K562 (cell line): ENCODE measurements around the gene CHRND. TPM values are rescaled to one million over a fixed set of nuclear protein-coding genes. Genes with fewer than 3 reads are reported as not detected.

Source experiments
- ATAC-seq: fragments of 200-7000 bp; cut with Tn5 transposase; 3 replicates; pipeline ENCODE4 v1.9.1; 2020; ENCODE audit warnings: moderate library complexity
- BruUV-seq: library from RNA; stranded (reverse); fragments of 400-500 nt; replicated peaks from 2 replicates; lab custom pipeline; 2021; lab: Mats Ljungman, UMichigan
- CTCF ChIA-PET: fragments of 300-600 bp; formaldehyde crosslinking; extraction: SDS; loops from one replicate; lab custom pipeline; 2021; ENCODE audit warnings: low intra/inter-chr PET ratio; lab: Yijun Ruan, JAX
- POLR2A ChIA-PET: fragments of 300-600, 350-650 bp; sonication (Branson Sonifier 250); formaldehyde crosslinking; extraction: SDS; loops from one replicate; lab custom pipeline; 2021; ENCODE audit warnings: antibody characterized with exemption, inconsistent platforms; lab: Yijun Ruan, JAX
- DNase-seq, 4 experiments: peaks; one replicate each; pipeline versions ENCODE4 v3.0.0 to v3.0.0-alpha.2; 2011 to 2018; ENCODE audit warnings: low spot score in 3 of 4, mixed read lengths in 3 of 4; ENCODE audit errors: extremely low read depth in 1 of 4
- FAIRE-seq: peaks from 2 replicates; lab custom pipeline; 2011; peaks lifted over from hg19 to GRCh38; lab: Jason Lieb, UNC
- H2AFZ ChIP-seq: 2 replicates; pipeline ENCODE4 v1.6.0; 2011; ENCODE audit warnings: low read depth, low read length, control low read depth, inconsistent platforms
- H3K27ac ChIP-seq: fragments of 200-600 bp; 3 replicates; pipeline ENCODE4 v1.8.0; 2011; ENCODE audit warnings: low read depth, mild to moderate bottlenecking, control low read depth, inconsistent platforms, low read length, moderate library complexity, mixed read lengths; ENCODE audit errors: extremely low read depth
- H3K27me3 ChIP-seq, 2 experiments: fragments of 300-600 bp in 1 of 2; 2 replicates in 1 of 2; 3 replicates in 1 of 2; pipeline versions ENCODE4 v1.6.0 to v1.8.0; 2011; ENCODE audit warnings: inconsistent platforms in 2 of 2, low read length in 2 of 2, mild to moderate bottlenecking in 1 of 2, mixed read lengths in 1 of 2, moderate library complexity in 1 of 2; ENCODE audit not compliant: control insufficient read depth in 2 of 2, insufficient read depth in 2 of 2
- H3K36me3 ChIP-seq: fragments of 300-600 bp; 3 replicates; pipeline ENCODE4 v1.8.0; 2011; ENCODE audit warnings: mild to moderate bottlenecking, low read length, inconsistent platforms; ENCODE audit not compliant: control insufficient read depth, insufficient read depth
- H3K4me1 ChIP-seq, 2 experiments: fragments of 200-600 bp in 1 of 2; replicated peaks in 1 of 2; 2 replicates in 1 of 2; 3 replicates in 1 of 2; pipeline versions ENCODE4 v1.5.1 to v1.8.0; 2011; ENCODE audit warnings: inconsistent platforms in 2 of 2, low read length in 2 of 2, mild to moderate bottlenecking in 1 of 2, mixed read lengths in 1 of 2, moderate library complexity in 1 of 2; ENCODE audit not compliant: control insufficient read depth in 2 of 2, insufficient read depth in 2 of 2
- H3K4me2 ChIP-seq: 2 replicates; pipeline ENCODE4 v1.6.1; 2011; ENCODE audit warnings: low read length, control low read depth, inconsistent platforms, mixed read lengths; ENCODE audit not compliant: insufficient read depth
- H3K4me3 ChIP-seq: fragments of 200-600 bp; sonication (generic), shearing (Covaris generic); 2 replicates; pipeline ENCODE4 v1.5.1; 2016; ENCODE audit warnings: control low read depth, inconsistent platforms
- H3K79me2 ChIP-seq: fragments of 200-600 bp; 3 replicates; pipeline ENCODE4 v1.8.0; 2011; ENCODE audit warnings: low read length, inconsistent platforms; ENCODE audit not compliant: control insufficient read depth, insufficient read depth
- H3K9ac ChIP-seq, 2 experiments: 2 replicates each; pipeline versions ENCODE4 v1.6.0 to v1.6.1; 2011; ENCODE audit warnings: low read depth in 2 of 2, low read length in 2 of 2, control low read depth in 1 of 2, inconsistent platforms in 1 of 2, mild to moderate bottlenecking in 1 of 2, mixed read lengths in 1 of 2; ENCODE audit not compliant: insufficient read depth in 1 of 2
- H3K9me1 ChIP-seq: one replicate; pipeline ENCODE4 v1.6.0; 2011; ENCODE audit warnings: inconsistent platforms, mild to moderate bottlenecking, low read length, moderate library complexity; ENCODE audit not compliant: control insufficient read depth, insufficient read depth
- H3K9me3 ChIP-seq: replicated peaks from 2 replicates; pipeline ENCODE4 v1.5.1; 2011; ENCODE audit warnings: low read depth, low read length, inconsistent platforms; ENCODE audit not compliant: control insufficient read depth, insufficient read depth
- H4K20me1 ChIP-seq: replicated peaks from 2 replicates; pipeline ENCODE4 v1.6.1; 2011; ENCODE audit warnings: low read length, inconsistent platforms, mixed read lengths; ENCODE audit not compliant: control insufficient read depth, insufficient read depth
- ESRRA ChIP-seq: fragments of 450-650 bp; IDR thresholded peaks from 2 replicates; pipeline ENCODE4 v1.6.1; 2014; ENCODE audit warnings: low read depth, mild to moderate bottlenecking, moderate library complexity, borderline replicate concordance
- MTF1 ChIP-seq: fragments of 250-450 bp; sonication (Bioruptor Pico); IDR thresholded peaks from 2 replicates; pipeline ENCODE4 v1.9.0; 2021; ENCODE audit warnings: moderate library complexity, mild to moderate bottlenecking, inconsistent platforms, borderline replicate concordance
- WGBS: fragments of 100-300 bp; shearing (Covaris generic); methylation state at CpG from one replicate; pipeline ENCODE4 v1.1.6; 2016; ENCODE audit warnings: low coverage, mixed read lengths; ENCODE audit not compliant: insufficient coverage; ENCODE audit errors: missing lambda C conversion rate; 5-methylcytosine and 5-hydroxymethylcytosine counted together
- in situ Hi-C: fragments of 300-500 bp; cut with MboI; formaldehyde crosslinking; loops from 4 replicates; pipeline ENCODE4 v1.15.0; 2018; ENCODE audit warnings: inconsistent platforms, mixed read lengths
- intact Hi-C: fragments of 100-400 bp; cut with micrococcal nuclease; formaldehyde crosslinking; loops from 2 replicates; pipeline ENCODE4 v1.14.2; 2022
- polyA plus RNA-seq, 8 experiments: library from polyadenylated mRNA; depleted of rRNA in 4 of 8; stranded (reverse) in 5 of 8; unstranded in 3 of 8; fragments of >200 nt; fragmentation: Nextera tagmentation in 2 of 8; fragmentation: Illumina TruSeq in 1 of 8; extraction: Ambion mirVana in 2 of 8; extraction: Trizol in 1 of 8; gene quantifications; 2 replicates each; pipeline versions ENCODE4 v1.2.1 to v1.2.3, GENCODE V29; 2011 to 2014; ENCODE audit warnings: inconsistent platforms in 1 of 8, missing spikeins in 1 of 8
- total RNA-seq, 7 experiments: library from RNA; depleted of rRNA in 6 of 7; stranded (reverse); fragments of >200 nt in 6 of 7; fragmentation: Illumina TruSeq in 2 of 7; extraction: Trizol in 2 of 7; gene quantifications; 2 replicates each; pipeline versions ENCODE4 v1.2.1 to v1.2.3, GENCODE V29; 2011 to 2021; ENCODE audit warnings: low replicate concordance in 1 of 7
- TF ChIP-seq, protein P1 (sequence below): sonication (generic); formaldehyde crosslinking; IDR thresholded peaks from 2 replicates; pipeline ENCODE4 v1.8.1; 2023; ENCODE audit warnings: missing genetic modification reagents, mild to moderate bottlenecking, borderline replicate concordance
- TF ChIP-seq, protein P2 (sequence below): sonication (generic); formaldehyde crosslinking; IDR thresholded peaks from 2 replicates; pipeline ENCODE4 v1.8.0; 2022; ENCODE audit warnings: mild to moderate bottlenecking, missing genetic modification reagents
- TF ChIP-seq, protein P3 (sequence below): fragments of 250-450 bp; sonication (Bioruptor Pico); IDR thresholded peaks from 2 replicates; pipeline ENCODE4 v1.8.0; 2021; ENCODE audit warnings: moderate library complexity, mild to moderate bottlenecking, inconsistent platforms
- TF ChIP-seq, protein P4 (sequence below), 2 experiments: fragments of 450-650 bp; IDR thresholded peaks; 2 replicates each; pipeline ENCODE4 v1.6.1; 2016
- TF ChIP-seq, protein P5 (sequence below): fragments of 450-650 bp; IDR thresholded peaks from 2 replicates; pipeline ENCODE4 v1.6.1; 2018; ENCODE audit not compliant: partially characterized antibody

Gene CHRND
- total and polyA plus RNA-seq, 9 of the 15 experiments (the other 6 are each of a cell fraction or from before 2014, with no cell fraction given): not detected

DNA sequence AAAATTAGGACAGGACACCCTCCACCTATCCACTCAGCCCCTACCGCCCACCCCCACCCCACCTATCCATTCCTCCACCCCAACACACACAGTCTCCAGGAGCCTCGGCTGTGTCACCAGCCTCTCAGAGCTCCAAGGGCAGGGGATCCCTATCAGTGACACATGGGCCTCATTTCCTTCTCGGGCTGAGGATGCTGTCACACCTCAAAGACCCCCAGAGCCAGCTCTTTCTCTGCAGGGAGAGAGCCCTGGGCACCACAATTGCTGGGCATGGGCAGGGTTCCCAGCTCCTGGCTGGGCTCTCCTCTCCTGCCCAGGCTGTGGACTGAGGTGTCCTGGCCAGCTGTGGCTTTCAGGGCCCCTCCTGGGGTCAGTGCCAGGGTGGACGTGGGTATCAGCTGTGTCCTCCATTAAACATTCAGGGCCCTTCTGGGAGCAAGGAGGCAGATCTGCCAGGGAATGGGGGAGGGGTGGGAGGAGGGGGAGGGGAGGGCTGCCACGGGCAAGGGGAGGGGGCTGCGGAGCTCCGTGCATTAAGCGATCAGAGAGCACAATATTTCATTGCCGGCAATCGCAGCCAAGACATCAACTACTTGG is 24.1 kb upstream of the CHRND start:
- DNase-seq: no peak
- no peak overlapping the region for H3K4me2 ChIP-seq
- intact Hi-C loops: no loop called here
- TF ChIP-seq, protein P1, sequence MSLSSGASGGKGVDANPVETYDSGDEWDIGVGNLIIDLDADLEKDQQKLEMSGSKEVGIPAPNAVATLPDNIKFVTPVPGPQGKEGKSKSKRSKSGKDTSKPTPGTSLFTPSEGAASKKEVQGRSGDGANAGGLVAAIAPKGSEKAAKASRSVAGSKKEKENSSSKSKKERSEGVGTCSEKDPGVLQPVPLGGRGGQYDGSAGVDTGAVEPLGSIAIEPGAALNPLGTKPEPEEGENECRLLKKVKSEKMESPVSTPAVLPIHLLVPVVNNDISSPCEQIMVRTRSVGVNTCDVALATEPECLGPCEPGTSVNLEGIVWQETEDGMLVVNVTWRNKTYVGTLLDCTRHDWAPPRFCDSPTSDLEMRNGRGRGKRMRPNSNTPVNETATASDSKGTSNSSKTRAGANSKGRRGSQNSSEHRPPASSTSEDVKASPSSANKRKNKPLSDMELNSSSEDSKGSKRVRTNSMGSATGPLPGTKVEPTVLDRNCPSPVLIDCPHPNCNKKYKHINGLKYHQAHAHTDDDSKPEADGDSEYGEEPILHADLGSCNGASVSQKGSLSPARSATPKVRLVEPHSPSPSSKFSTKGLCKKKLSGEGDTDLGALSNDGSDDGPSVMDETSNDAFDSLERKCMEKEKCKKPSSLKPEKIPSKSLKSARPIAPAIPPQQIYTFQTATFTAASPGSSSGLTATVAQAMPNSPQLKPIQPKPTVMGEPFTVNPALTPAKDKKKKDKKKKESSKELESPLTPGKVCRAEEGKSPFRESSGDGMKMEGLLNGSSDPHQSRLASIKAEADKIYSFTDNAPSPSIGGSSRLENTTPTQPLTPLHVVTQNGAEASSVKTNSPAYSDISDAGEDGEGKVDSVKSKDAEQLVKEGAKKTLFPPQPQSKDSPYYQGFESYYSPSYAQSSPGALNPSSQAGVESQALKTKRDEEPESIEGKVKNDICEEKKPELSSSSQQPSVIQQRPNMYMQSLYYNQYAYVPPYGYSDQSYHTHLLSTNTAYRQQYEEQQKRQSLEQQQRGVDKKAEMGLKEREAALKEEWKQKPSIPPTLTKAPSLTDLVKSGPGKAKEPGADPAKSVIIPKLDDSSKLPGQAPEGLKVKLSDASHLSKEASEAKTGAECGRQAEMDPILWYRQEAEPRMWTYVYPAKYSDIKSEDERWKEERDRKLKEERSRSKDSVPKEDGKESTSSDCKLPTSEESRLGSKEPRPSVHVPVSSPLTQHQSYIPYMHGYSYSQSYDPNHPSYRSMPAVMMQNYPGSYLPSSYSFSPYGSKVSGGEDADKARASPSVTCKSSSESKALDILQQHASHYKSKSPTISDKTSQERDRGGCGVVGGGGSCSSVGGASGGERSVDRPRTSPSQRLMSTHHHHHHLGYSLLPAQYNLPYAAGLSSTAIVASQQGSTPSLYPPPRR (CRISPR knock-in tag): no peak
- TF ChIP-seq, protein P2, sequence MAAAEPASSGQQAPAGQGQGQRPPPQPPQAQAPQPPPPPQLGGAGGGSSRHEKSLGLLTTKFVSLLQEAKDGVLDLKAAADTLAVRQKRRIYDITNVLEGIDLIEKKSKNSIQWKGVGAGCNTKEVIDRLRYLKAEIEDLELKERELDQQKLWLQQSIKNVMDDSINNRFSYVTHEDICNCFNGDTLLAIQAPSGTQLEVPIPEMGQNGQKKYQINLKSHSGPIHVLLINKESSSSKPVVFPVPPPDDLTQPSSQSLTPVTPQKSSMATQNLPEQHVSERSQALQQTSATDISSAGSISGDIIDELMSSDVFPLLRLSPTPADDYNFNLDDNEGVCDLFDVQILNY: no peak
- TF ChIP-seq ESRRA (no peak), MTF1 (CRISPR knock-in tag) (no peak)
- TF ChIP-seq, protein P3, sequence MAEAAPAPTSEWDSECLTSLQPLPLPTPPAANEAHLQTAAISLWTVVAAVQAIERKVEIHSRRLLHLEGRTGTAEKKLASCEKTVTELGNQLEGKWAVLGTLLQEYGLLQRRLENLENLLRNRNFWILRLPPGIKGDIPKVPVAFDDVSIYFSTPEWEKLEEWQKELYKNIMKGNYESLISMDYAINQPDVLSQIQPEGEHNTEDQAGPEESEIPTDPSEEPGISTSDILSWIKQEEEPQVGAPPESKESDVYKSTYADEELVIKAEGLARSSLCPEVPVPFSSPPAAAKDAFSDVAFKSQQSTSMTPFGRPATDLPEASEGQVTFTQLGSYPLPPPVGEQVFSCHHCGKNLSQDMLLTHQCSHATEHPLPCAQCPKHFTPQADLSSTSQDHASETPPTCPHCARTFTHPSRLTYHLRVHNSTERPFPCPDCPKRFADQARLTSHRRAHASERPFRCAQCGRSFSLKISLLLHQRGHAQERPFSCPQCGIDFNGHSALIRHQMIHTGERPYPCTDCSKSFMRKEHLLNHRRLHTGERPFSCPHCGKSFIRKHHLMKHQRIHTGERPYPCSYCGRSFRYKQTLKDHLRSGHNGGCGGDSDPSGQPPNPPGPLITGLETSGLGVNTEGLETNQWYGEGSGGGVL (CRISPR knock-in tag): no peak
- TF ChIP-seq, protein P4, sequence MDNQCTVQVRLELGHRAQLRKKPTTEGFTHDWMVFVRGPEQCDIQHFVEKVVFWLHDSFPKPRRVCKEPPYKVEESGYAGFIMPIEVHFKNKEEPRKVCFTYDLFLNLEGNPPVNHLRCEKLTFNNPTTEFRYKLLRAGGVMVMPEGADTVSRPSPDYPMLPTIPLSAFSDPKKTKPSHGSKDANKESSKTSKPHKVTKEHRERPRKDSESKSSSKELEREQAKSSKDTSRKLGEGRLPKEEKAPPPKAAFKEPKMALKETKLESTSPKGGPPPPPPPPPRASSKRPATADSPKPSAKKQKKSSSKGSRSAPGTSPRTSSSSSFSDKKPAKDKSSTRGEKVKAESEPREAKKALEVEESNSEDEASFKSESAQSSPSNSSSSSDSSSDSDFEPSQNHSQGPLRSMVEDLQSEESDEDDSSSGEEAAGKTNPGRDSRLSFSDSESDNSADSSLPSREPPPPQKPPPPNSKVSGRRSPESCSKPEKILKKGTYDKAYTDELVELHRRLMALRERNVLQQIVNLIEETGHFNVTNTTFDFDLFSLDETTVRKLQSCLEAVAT (IDR thresholded peaks at IDR 0.05): no peak
- TF ChIP-seq, protein P5, sequence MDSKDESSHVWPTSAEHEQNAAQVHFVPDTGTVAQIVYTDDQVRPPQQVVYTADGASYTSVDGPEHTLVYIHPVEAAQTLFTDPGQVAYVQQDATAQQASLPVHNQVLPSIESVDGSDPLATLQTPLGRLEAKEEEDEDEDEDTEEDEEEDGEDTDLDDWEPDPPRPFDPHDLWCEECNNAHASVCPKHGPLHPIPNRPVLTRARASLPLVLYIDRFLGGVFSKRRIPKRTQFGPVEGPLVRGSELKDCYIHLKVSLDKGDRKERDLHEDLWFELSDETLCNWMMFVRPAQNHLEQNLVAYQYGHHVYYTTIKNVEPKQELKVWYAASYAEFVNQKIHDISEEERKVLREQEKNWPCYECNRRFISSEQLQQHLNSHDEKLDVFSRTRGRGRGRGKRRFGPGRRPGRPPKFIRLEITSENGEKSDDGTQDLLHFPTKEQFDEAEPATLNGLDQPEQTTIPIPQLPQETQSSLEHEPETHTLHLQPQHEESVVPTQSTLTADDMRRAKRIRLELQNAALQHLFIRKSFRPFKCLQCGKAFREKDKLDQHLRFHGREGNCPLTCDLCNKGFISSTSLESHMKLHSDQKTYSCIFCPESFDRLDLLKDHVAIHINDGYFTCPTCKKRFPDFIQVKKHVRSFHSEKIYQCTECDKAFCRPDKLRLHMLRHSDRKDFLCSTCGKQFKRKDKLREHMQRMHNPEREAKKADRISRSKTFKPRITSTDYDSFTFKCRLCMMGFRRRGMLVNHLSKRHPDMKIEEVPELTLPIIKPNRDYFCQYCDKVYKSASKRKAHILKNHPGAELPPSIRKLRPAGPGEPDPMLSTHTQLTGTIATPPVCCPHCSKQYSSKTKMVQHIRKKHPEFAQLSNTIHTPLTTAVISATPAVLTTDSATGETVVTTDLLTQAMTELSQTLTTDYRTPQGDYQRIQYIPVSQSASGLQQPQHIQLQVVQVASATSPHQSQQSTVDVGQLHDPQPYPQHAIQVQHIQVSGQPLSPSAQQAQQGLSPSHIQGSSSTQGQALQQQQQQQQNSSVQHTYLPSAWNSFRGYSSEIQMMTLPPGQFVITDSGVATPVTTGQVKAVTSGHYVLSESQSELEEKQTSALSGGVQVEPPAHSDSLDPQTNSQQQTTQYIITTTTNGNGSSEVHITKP: no peak

More for the DNA sequence above, 24.1 kb upstream of the CHRND start:
- no peaks in the 10 kb centered on the region for H3K9me3 ChIP-seq
- no peaks in the 10 kb centered on the region for H4K20me1 ChIP-seq
- peaks cover 0 to 13% of the 10 kb centered on the region in 2 experiments; a peak in 2 of 5 replicates for H3K4me1 ChIP-seq
- in situ Hi-C loops: no loop called here
- H2AFZ ChIP-seq: no peak overlapping the region
- POLR2A ChIA-PET: interaction anchor here (0.8 kb wide), 1 partner anchor 25 kb away, joined by 3 read pairs; no protein-coding TSS in a partner anchor
- H3K27me3 ChIP-seq: peaks cover 3 to 38% of the 10 kb centered on the region in 2 experiments; a peak in 2 of 5 replicates
- no TSS peak for BruUV-seq
- FAIRE-seq: no peak
- 0% methylated on average over 3 of the region's 10 CpGs for WGBS
- H3K36me3 ChIP-seq: no peaks in the 10 kb centered on the region
- H3K9ac ChIP-seq: no peak overlapping the region; a peak in 1 of 4 replicates
- CTCF ChIA-PET: no interaction called here
- no peak for ATAC-seq
- no peaks in the 10 kb centered on the region for H3K79me2 ChIP-seq
- H3K27ac ChIP-seq: no peak overlapping the region
- no peak overlapping the region for H3K4me3 ChIP-seq
- no peaks in the 10 kb centered on the region for H3K9me1 ChIP-seq
